Tibial artery (tissue), 4 donors: Measurements from ENCODE around the gene EDIL3.

Experiments
- DNase-seq, 2 donors: peaks; one replicate each; pipeline ENCODE4 v3.0.0-alpha.2; 2019
- H3K27ac ChIP-seq, 2 donors: fragments of 200-600 bp; sonication (generic) in 1 of 2; 1 replicate in 1 of 2; 2 replicates in 1 of 2; pipeline ENCODE4 v1.5.1; 2018 to 2019; ENCODE audit warnings: mild to moderate bottlenecking in 1 of 2
- H3K27me3 ChIP-seq, 2 donors: fragments of 200-600 bp; sonication (generic) in 1 of 2; one replicate each; pipeline versions ENCODE4 v1.5.1 to v1.6.0; 2016 to 2019
- H3K36me3 ChIP-seq, 3 donors: fragments of 200-600 bp; sonication (generic) in 2 of 3; one replicate each; pipeline ENCODE4 v1.5.1; 2016 to 2019; ENCODE audit warnings: mild to moderate bottlenecking in 2 of 3
- H3K4me1 ChIP-seq, 4 donors: fragments of 200-600 bp; sonication (generic) in 2 of 4; 1 replicate in 3 of 4; 2 replicates in 1 of 4; pipeline ENCODE4 v1.5.1; 2016 to 2019
- H3K4me3 ChIP-seq, 2 donors: fragments of 200-600 bp; sonication (generic) in 1 of 2; 1 replicate in 1 of 2; 2 replicates in 1 of 2; pipeline ENCODE4 v1.5.1; 2018 to 2019; ENCODE audit warnings: mild to moderate bottlenecking in 2 of 2
- H3K9me3 ChIP-seq, 3 donors: fragments of 200-600 bp; sonication (generic) in 1 of 3; one replicate each; pipeline ENCODE4 v1.5.1; 2016 to 2019
- CTCF ChIP-seq, 2 experiments: fragments of 200-600 bp in 1 of 2; fragments of 450-650 bp in 1 of 2; IDR thresholded peaks; one replicate each; pipeline ENCODE4 v1.5.1; 2017 to 2019; ENCODE audit warnings: antibody characterized with exemption in 2 of 2, mild to moderate bottlenecking in 1 of 2, moderate library complexity in 1 of 2
- intact Hi-C: fragments of 100-400 bp; cut with DNase I; formaldehyde crosslinking; loops from one replicate; pipeline ENCODE4 v1.15.0; 2023; ENCODE audit warnings: low total_unique reads

Gene EDIL3

DNA sequence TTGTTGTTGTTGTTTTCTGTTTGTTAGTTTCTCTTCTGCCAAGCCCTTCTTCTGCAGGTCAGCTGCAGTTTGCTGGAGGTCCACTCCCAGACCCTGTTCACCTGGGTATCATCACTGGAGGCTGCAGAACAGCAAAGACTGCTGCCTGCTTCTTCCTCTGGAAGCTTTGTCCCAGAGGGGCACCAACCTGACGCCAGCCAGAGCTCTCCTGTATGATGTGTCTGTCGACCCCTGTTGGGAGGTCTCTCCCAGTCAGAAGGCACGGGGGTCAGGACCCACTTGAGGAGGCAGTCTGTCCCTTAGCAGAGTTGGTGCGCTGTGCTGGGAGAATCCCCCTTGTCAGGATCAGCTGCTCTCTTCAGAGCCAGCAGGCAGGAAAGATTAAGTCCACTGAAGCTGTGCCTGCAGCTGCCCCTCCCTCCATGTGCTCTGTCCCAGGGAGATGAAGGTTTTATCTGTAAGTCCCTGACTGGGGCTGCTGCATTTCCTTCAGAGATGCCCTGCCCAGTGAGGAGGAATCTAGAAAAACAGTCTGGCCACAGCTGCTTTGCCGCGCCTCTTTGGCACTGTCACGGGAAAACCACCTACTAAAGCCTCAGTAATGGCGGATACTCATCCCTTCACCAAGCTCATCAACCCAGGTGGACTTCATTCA lies 299.2 kb downstream of the EDIL3 start:
- no peaks in the 10 kb centered on the region for H3K27me3 ChIP-seq
- H3K27ac ChIP-seq, result no peak overlapping the region
- intact Hi-C loops, result no loop called here
- H3K4me3 ChIP-seq, result no peak overlapping the region
- TF ChIP-seq CTCF (IDR thresholded peaks at IDR 0.05), result no peak
- no peaks in the 10 kb centered on the region for H3K4me1 ChIP-seq
- H3K36me3 ChIP-seq, result no peaks in the 10 kb centered on the region
- DNase-seq, result no peak
- no peaks in the 10 kb centered on the region for H3K9me3 ChIP-seq

DNA sequence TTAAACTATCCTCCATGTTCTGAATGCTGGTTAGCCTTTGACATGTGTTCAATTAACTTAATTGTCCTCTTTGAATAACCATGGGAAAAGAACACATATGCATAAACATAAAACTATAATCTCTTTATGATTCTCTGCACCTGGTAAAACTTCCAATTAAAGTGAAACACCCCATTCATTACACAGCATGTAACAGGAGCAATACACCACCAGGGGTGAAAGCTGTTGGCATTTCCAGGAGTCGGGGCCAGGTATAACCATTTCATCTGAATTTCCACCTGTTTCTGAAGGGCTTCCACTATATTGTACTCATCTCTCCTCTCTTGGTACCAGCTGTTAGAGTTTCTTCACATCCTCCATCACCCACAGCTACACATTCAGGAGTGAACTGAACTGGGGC lies 303.8 kb downstream of the EDIL3 start:
- Histone ChIP-seq H3K4me1 (no peaks in the 10 kb centered on the region), H3K36me3 (no peaks in the 10 kb centered on the region), H3K27me3 (no peaks in the 10 kb centered on the region), H3K9me3 (no peaks in the 10 kb centered on the region), H3K4me3 (no peak overlapping the region), H3K27ac (no peak overlapping the region)
- TF ChIP-seq CTCF (IDR thresholded peaks at IDR 0.05), result no peak
- intact Hi-C loops, result no loop called here
- DNase-seq, result no peak

- Histone ChIP-seq H3K9me3 (no peaks in the 10 kb centered on the region), H3K4me3 (no peak overlapping the region), H3K4me1 (no peaks in the 10 kb centered on the region), H3K27me3 (no peaks in the 10 kb centered on the region), H3K27ac (no peak overlapping the region), H3K36me3 (no peaks in the 10 kb centered on the region)
- no peak for TF ChIP-seq CTCF (IDR thresholded peaks at IDR 0.05)
- intact Hi-C loops, result no loop called here
- no peak for DNase-seq
Measured at GRCh38 chr5:84072339-84072738, 312.3 kb downstream of the EDIL3 start.

GRCh38 chr5:84069608-84070179 lies 315.0 kb downstream of the EDIL3 start:
- H3K27me3 ChIP-seq, result no peaks in the 10 kb centered on the region
- H3K9me3 ChIP-seq, result no peaks in the 10 kb centered on the region
- no peaks in the 10 kb centered on the region for H3K4me1 ChIP-seq
- no peak overlapping the region for H3K4me3 ChIP-seq
- no peak overlapping the region for H3K27ac ChIP-seq
- TF ChIP-seq CTCF (IDR thresholded peaks at IDR 0.05), result no peak
- intact Hi-C loops, result no loop called here
- DNase-seq, result no peak
- no peaks in the 10 kb centered on the region for H3K36me3 ChIP-seq

DNA sequence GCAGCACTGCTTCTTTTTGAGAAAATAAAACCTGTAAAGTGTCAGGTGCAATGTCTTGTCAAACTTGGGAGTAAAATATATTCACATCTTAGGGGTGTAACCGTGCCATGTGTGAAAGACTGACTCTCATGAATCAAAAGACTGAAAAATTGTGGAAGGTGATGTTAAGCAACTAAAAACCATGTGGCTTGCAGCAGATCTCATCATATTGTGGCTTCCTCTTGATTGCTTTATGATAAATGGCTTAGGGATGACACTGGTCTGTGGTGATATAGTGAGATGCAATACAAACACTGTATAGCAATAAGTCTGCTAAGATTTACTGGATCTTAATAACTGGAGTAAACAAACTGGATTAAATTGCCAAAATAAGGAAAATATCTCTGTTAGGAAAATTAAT lies 321.6 kb downstream of the EDIL3 start:
- Histone ChIP-seq H3K9me3 (no peaks in the 10 kb centered on the region), H3K27me3 (no peaks in the 10 kb centered on the region), H3K4me1 (no peaks in the 10 kb centered on the region), H3K36me3 (peaks cover 0 to 25% (median 11%) of the 10 kb centered on the region in 3 donors), H3K4me3 (no peak overlapping the region), H3K27ac (no peak overlapping the region)
- intact Hi-C loops, result no loop called here
- DNase-seq, result no peak
- TF ChIP-seq CTCF (IDR thresholded peaks at IDR 0.05), result no peak
